ENCODE data around the gene NEK10. TPM values are rescaled to one million over a fixed set of nuclear protein-coding genes. Genes with fewer than 3 reads are reported as not detected.

The NEK10 gene
- total RNA-seq, 2 experiments from 2014 or later = 0.28 to 1.3 TPM

DNA sequence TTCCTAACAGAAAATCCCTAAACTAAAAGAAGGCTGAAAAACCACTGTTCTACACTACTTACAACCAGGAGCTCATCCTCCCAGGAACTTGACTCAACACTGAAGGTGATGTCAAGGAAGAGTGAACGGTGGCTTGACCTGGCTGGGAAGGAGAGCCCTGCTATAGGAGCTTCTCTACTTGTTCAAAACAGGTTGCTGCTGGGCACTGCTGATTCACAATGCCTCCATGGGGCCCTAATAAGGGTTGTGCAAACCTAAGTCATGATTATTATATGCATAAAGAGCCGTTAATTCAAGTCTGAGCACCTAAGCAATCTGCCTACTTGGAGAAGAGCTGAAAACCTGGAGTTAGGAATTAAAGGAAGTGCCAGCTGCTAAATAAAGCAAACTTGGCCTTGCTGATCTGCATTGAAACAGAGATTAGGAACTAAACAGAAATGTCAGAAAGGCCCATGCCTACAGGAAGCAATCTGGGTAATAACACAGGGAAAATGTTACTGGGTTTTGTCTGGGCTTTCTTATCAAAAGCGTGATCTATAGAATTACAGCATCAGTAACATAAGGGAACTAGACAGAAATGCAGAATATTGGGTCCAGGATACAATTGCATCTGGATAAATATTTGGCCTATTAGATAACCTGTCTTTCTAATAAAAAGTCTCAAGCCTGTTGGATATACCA lies 243.2 kb downstream of the NEK10 start:
- H3K4me2 ChIP-seq (ENCODE audit: low read length) = no peak overlapping the region
- TF ChIP-seq, protein P1, sequence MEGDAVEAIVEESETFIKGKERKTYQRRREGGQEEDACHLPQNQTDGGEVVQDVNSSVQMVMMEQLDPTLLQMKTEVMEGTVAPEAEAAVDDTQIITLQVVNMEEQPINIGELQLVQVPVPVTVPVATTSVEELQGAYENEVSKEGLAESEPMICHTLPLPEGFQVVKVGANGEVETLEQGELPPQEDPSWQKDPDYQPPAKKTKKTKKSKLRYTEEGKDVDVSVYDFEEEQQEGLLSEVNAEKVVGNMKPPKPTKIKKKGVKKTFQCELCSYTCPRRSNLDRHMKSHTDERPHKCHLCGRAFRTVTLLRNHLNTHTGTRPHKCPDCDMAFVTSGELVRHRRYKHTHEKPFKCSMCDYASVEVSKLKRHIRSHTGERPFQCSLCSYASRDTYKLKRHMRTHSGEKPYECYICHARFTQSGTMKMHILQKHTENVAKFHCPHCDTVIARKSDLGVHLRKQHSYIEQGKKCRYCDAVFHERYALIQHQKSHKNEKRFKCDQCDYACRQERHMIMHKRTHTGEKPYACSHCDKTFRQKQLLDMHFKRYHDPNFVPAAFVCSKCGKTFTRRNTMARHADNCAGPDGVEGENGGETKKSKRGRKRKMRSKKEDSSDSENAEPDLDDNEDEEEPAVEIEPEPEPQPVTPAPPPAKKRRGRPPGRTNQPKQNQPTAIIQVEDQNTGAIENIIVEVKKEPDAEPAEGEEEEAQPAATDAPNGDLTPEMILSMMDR (conservative IDR thresholded peaks at IDR 0.05; ENCODE audit: low read length) = no peak
- TF ChIP-seq EZH2phosphoT487 (IDR thresholded peaks at IDR 0.05; ENCODE audit: borderline replicate concordance, low read depth, low read length) = no peak
- H3K36me3 ChIP-seq (ENCODE audit: insufficient read depth, low read length) = no peaks in the 10 kb centered on the region
- ChIA-PET CTCF (ENCODE audit: unreplicated experiment) (no interaction called here), POLR2A (interaction anchor here (0.6 kb wide), 1 partner anchor 27 kb away, joined by 4 read pairs; no protein-coding TSS in a partner anchor)
- no peaks in the 10 kb centered on the region for H3K9me3 ChIP-seq (ENCODE audit: low read length)
- no peaks in the 10 kb centered on the region for H3K4me1 ChIP-seq (ENCODE audit: insufficient read depth, low read length, poor library complexity, severe bottlenecking)
- H3K27ac ChIP-seq (ENCODE audit: low read depth, low read length, poor library complexity, severe bottlenecking) = no peak overlapping the region
- no peaks in the 10 kb centered on the region for H3K79me2 ChIP-seq (ENCODE audit: insufficient read depth, low read depth, low read length)
- BruUV-seq (replicated peaks) = no TSS peak
- no peaks in the 10 kb centered on the region for H4K20me1 ChIP-seq (ENCODE audit: insufficient read depth, low read length)
- H3K4me3 ChIP-seq (ENCODE audit: low read depth, low read length, poor library complexity, severe bottlenecking) = no peak overlapping the region
- no peaks in the 10 kb centered on the region for H3K9me2 ChIP-seq (ENCODE audit: insufficient read depth, low read length)
- DNase-seq (ENCODE audit: low spot score) = no peak
- intact Hi-C loops (cut with micrococcal nuclease; ENCODE audit: unreplicated experiment) = no loop called here
- H2AFZ ChIP-seq (ENCODE audit: low read length) = no peak overlapping the region

DNA sequence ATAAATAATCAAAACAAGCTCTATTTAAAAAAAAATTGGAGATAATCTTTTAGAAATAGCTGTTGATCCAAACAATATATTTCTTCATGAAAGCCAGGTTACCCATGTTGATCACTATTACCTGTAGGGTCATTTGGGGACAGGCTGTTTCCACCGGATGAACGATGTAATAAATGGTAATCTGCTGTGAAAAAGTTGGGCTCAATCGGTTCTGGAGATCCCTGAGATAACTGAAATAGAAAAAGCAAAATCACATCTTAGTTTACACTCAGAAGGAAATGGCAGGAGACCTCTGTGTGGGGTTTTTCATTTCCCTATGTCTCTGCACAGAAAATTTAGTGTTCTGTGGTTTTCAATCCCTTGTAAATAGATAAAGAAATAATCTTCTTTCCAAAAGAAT lies 249.5 kb downstream of the NEK10 start:
- Histone ChIP-seq H3K27ac (ENCODE audit: low read depth, low read length, poor library complexity, severe bottlenecking) (no peak overlapping the region), H3K4me2 (ENCODE audit: low read length) (no peak overlapping the region), H3K4me1 (ENCODE audit: insufficient read depth, low read length, poor library complexity, severe bottlenecking) (no peaks in the 10 kb centered on the region), H3K9me2 (ENCODE audit: insufficient read depth, low read length) (no peaks in the 10 kb centered on the region), H3K36me3 (ENCODE audit: insufficient read depth, low read length) (no peaks in the 10 kb centered on the region), H2AFZ (ENCODE audit: low read length) (no peak overlapping the region), H3K9me3 (ENCODE audit: low read length) (no peaks in the 10 kb centered on the region), H3K4me3 (ENCODE audit: low read depth, low read length, poor library complexity, severe bottlenecking) (no peak overlapping the region), H3K79me2 (ENCODE audit: insufficient read depth, low read depth, low read length) (no peaks in the 10 kb centered on the region), H4K20me1 (ENCODE audit: insufficient read depth, low read length) (no peaks in the 10 kb centered on the region)
- POLR2A ChIA-PET = interaction anchor here (0.7 kb wide), 1 partner anchor 54 kb away, joined by 3 read pairs; no protein-coding TSS in a partner anchor
- TF ChIP-seq, protein P1 (conservative IDR thresholded peaks at IDR 0.05; ENCODE audit: low read length) = no peak
- TF ChIP-seq EZH2phosphoT487 (IDR thresholded peaks at IDR 0.05; ENCODE audit: borderline replicate concordance, low read depth, low read length) = no peak
- intact Hi-C loops (cut with micrococcal nuclease; ENCODE audit: unreplicated experiment) = no loop called here
- no TSS peak for BruUV-seq (replicated peaks)
- no peak for DNase-seq (ENCODE audit: low spot score)
- CTCF ChIA-PET (ENCODE audit: unreplicated experiment) = no interaction called here

DNA sequence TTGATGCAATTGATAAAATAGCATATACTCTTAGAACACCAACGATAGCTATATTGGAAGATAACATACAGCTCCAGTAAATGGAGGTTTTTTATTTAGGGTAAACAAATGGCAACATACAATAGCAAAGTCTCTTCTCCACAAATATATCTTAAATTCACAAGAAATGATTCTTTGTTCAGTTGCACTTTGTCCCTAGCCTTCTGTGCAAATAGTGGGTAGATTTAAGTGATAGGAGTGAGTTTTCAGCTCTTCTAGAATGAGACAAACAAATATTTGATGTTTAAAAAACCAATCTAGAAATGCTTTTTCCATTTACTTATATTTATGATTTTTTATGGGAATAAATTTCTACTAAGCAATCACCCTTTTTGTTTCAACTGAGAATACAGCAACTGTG lies 253.8 kb downstream of the NEK10 start:
- no peak overlapping the region for H3K4me3 ChIP-seq (ENCODE audit: low read depth, low read length, poor library complexity, severe bottlenecking)
- ChIA-PET CTCF (ENCODE audit: unreplicated experiment) (no interaction called here), POLR2A (interaction anchor here (0.6 to 0.7 kb wide), 3 partner anchors 10 to 1291 kb away, joined by 3 read pairs; no protein-coding TSS in a partner anchor)
- no peaks in the 10 kb centered on the region for H3K4me1 ChIP-seq (ENCODE audit: insufficient read depth, low read length, poor library complexity, severe bottlenecking)
- no peaks in the 10 kb centered on the region for H4K20me1 ChIP-seq (ENCODE audit: insufficient read depth, low read length)
- no peak overlapping the region for H3K27ac ChIP-seq (ENCODE audit: low read depth, low read length, poor library complexity, severe bottlenecking)
- no peak overlapping the region for H2AFZ ChIP-seq (ENCODE audit: low read length)
- no peak for TF ChIP-seq EZH2phosphoT487 (IDR thresholded peaks at IDR 0.05; ENCODE audit: borderline replicate concordance, low read depth, low read length)
- TF ChIP-seq, protein P1 (conservative IDR thresholded peaks at IDR 0.05; ENCODE audit: low read length) = no peak
- H3K36me3 ChIP-seq (ENCODE audit: insufficient read depth, low read length) = no peaks in the 10 kb centered on the region
- H3K4me2 ChIP-seq (ENCODE audit: low read length) = no peak overlapping the region
- BruUV-seq (replicated peaks) = no TSS peak
- H3K9me2 ChIP-seq (ENCODE audit: insufficient read depth, low read length) = no peaks in the 10 kb centered on the region
- no peaks in the 10 kb centered on the region for H3K9me3 ChIP-seq (ENCODE audit: low read length)
- H3K79me2 ChIP-seq (ENCODE audit: insufficient read depth, low read depth, low read length) = no peaks in the 10 kb centered on the region
- intact Hi-C loops (cut with micrococcal nuclease; ENCODE audit: unreplicated experiment) = no loop called here
- DNase-seq (ENCODE audit: low spot score) = no peak

All from OCI-LY7 (cell line).